PC-3 (cell line): ENCODE data around the gene POLR2M. TPM values are rescaled to one million over a fixed set of nuclear protein-coding genes. Genes with fewer than 3 reads are reported as not detected.

ENCODE experiments used
- ATAC-seq: fragments of 200-7000 bp; cut with Tn5 transposase; 2 replicates; pipeline ENCODE4 v1.9.1; 2020; ENCODE audit warnings: mild to moderate bottlenecking, moderate library complexity
- BruUV-seq: library from RNA; stranded (reverse); fragments of 400-500 nt; replicated peaks from 2 replicates; lab custom pipeline; 2021; lab: Mats Ljungman, UMichigan
- CTCF ChIA-PET: fragments of 300-600 bp; sonication (Branson Sonifier 250); formaldehyde crosslinking; loops from one replicate; lab custom pipeline; 2022; ENCODE audit warnings: antibody characterized with exemption; lab: Charles Lee
- POLR2A ChIA-PET: fragments of 300-600 bp; sonication (Branson Sonifier 250); formaldehyde crosslinking; loops from one replicate; lab custom pipeline; 2022; ENCODE audit warnings: antibody characterized with exemption; ENCODE audit not compliant: unreplicated experiment; lab: Charles Lee
- DNase-seq: peaks from one replicate; pipeline ENCODE4 v3.0.0-alpha.2; 2015
- H2AFZ ChIP-seq: fragments of 300-600 bp; sonication (generic); 2 replicates; pipeline ENCODE4 v1.6.0; 2016; ENCODE audit warnings: antibody characterized with exemption, low read length
- H3F3A ChIP-seq: fragments of 300-600 bp; sonication (generic); one replicate; pipeline ENCODE4 v1.6.0; 2017; ENCODE audit warnings: antibody characterized with exemption, low read length, control low read depth, mild to moderate bottlenecking; ENCODE audit not compliant: unreplicated experiment
- H3K27ac ChIP-seq: fragments of 300-600 bp; sonication (generic); 2 replicates; pipeline ENCODE4 v1.5.1; 2016; ENCODE audit warnings: mild to moderate bottlenecking, low read length
- H3K27me3 ChIP-seq: fragments of 300-600 bp; sonication (generic); 2 replicates; pipeline ENCODE4 v1.6.1; 2016; ENCODE audit warnings: low read length, mixed read lengths
- H3K36me3 ChIP-seq: fragments of 300-600 bp; sonication (generic); 2 replicates; pipeline ENCODE4 v1.6.1; 2016; ENCODE audit warnings: low read depth, mixed run types, low read length, mixed read lengths
- H3K4me1 ChIP-seq: fragments of 300-600 bp; sonication (generic); 2 replicates; pipeline ENCODE4 v1.5.1; 2016; ENCODE audit warnings: low read length; ENCODE audit not compliant: insufficient read depth
- H3K4me2 ChIP-seq: fragments of 300-600 bp; sonication (generic); 2 replicates; pipeline ENCODE4 v1.6.0; 2016; ENCODE audit warnings: low read length
- H3K4me3 ChIP-seq: fragments of 300-600 bp; sonication (generic); 2 replicates; pipeline ENCODE4 v1.5.1; 2016; ENCODE audit warnings: mild to moderate bottlenecking, low read length, mixed read lengths
- H3K79me2 ChIP-seq: fragments of 300-600 bp; sonication (generic); 2 replicates; pipeline ENCODE4 v1.6.1; 2017; ENCODE audit warnings: low read length, mixed read lengths
- H3K9ac ChIP-seq: fragments of 300-600 bp; sonication (generic); 2 replicates; pipeline ENCODE4 v1.6.0; 2016; ENCODE audit warnings: mild to moderate bottlenecking, low read length
- H3K9me2 ChIP-seq: fragments of 300-600 bp; sonication (generic); replicated peaks from 2 replicates; pipeline ENCODE4 v1.6.1; 2016; ENCODE audit warnings: mixed run types, low read length, mixed read lengths
- H3K9me3 ChIP-seq: fragments of 300-600 bp; sonication (generic); 2 replicates; pipeline ENCODE4 v1.6.1; 2016; ENCODE audit warnings: low read length, mixed read lengths
- H4K20me1 ChIP-seq: fragments of 300-600 bp; sonication (generic); 2 replicates; pipeline ENCODE4 v1.6.1; 2016; ENCODE audit warnings: low read length, mixed read lengths
- CTCF ChIP-seq: fragments of 300-600 bp; sonication (generic); conservative IDR thresholded peaks from 2 replicates; pipeline ENCODE4 v1.5.1; 2017; ENCODE audit warnings: antibody characterized with exemption, low read depth, mild to moderate bottlenecking, low read length
- EZH2 ChIP-seq: fragments of 300-600 bp; sonication (generic); IDR thresholded peaks from one replicate; pipeline ENCODE4 v1.6.1; 2017; ENCODE audit warnings: antibody characterized with exemption, mild to moderate bottlenecking, low read length; ENCODE audit not compliant: unreplicated experiment
- EZH2phosphoT487 ChIP-seq: fragments of 300-600 bp; sonication (generic); IDR thresholded peaks from 2 replicates; pipeline ENCODE4 v1.6.1; 2018; ENCODE audit warnings: mild to moderate bottlenecking, antibody characterized with exemption, low read length, borderline replicate concordance
- intact Hi-C: fragments of 100-400 bp; cut with micrococcal nuclease; formaldehyde crosslinking; loops from 2 replicates; pipeline ENCODE4 v1.9.0; 2023
- total RNA-seq: library from RNA; depleted of rRNA; stranded (reverse); fragments of >200 nt; gene quantifications from 2 replicates; pipeline ENCODE4 v1.2.3, GENCODE V29; 2014

POLR2M gene
- total RNA-seq, 1 experiment from 2014 or later = 487 TPM

- H3K9me2 ChIP-seq = no peaks in the 10 kb centered on the region
- no peak overlapping the region for H3K4me3 ChIP-seq
- ChIA-PET POLR2A (no interaction called here), CTCF (interaction anchor here (0.7 kb wide), 1 partner anchor 199 kb away, joined by 3 read pairs; no protein-coding TSS in a partner anchor)
- ATAC-seq = no peak
- peaks cover 8% of the 10 kb centered on the region; the same call in 1 of the 2 replicates for H3K4me1 ChIP-seq
- no TSS peak for BruUV-seq
- TF ChIP-seq CTCF = no peak
- TF ChIP-seq EZH2 = no peak
- TF ChIP-seq EZH2phosphoT487 = no peak
- H3K27ac ChIP-seq = no peak overlapping the region
- peak; percentile 16 for DNase-seq
- H3K4me2 ChIP-seq = no peak overlapping the region
- H4K20me1 ChIP-seq = no peaks in the 10 kb centered on the region
- no peaks in the 10 kb centered on the region for H3F3A ChIP-seq
- H3K9ac ChIP-seq = no peak overlapping the region
- no peaks in the 10 kb centered on the region for H3K9me3 ChIP-seq
- intact Hi-C loops = no loop called here
- no peaks in the 10 kb centered on the region for H3K36me3 ChIP-seq
- no peaks in the 10 kb centered on the region for H3K27me3 ChIP-seq
- H2AFZ ChIP-seq = no peak overlapping the region
- no peaks in the 10 kb centered on the region for H3K79me2 ChIP-seq
Observed at GRCh38 chr15:57662091-57662744, 44.3 kb upstream of the POLR2M start.

- Histone ChIP-seq H3K4me2 (no peak overlapping the region), H3K27ac (no peak overlapping the region), H3K79me2 (no peaks in the 10 kb centered on the region), H3K27me3 (no peaks in the 10 kb centered on the region), H3K9me3 (no peaks in the 10 kb centered on the region), H3K9me2 (no peaks in the 10 kb centered on the region), H3K4me1 (peaks cover 8% of the 10 kb centered on the region; the same call in 1 of the 2 replicates), H3K36me3 (no peaks in the 10 kb centered on the region), H3F3A (no peaks in the 10 kb centered on the region), H2AFZ (no peak overlapping the region), H4K20me1 (no peaks in the 10 kb centered on the region), H3K4me3 (no peak overlapping the region), H3K9ac (no peak overlapping the region)
- ATAC-seq (no peak), DNase-seq (no peak)
- intact Hi-C loops = no loop called here
- CTCF ChIA-PET = no interaction called here
- BruUV-seq = no TSS peak
- TF ChIP-seq EZH2 (no peak), CTCF (no peak), EZH2phosphoT487 (no peak)
- POLR2A ChIA-PET = no interaction called here
Observed at GRCh38 chr15:57662802-57663201, 43.7 kb upstream of the POLR2M start.

- DNase-seq (no peak), ATAC-seq (no peak)
- H3F3A ChIP-seq = no peaks in the 10 kb centered on the region
- no peak for TF ChIP-seq EZH2
- TF ChIP-seq EZH2phosphoT487 = no peak
- TF ChIP-seq CTCF = no peak
- no peaks in the 10 kb centered on the region for H3K9me3 ChIP-seq
- H3K9ac ChIP-seq = no peak overlapping the region
- no peaks in the 10 kb centered on the region for H3K36me3 ChIP-seq
- H3K4me2 ChIP-seq = no peak overlapping the region
- H3K79me2 ChIP-seq = no peaks in the 10 kb centered on the region
- CTCF ChIA-PET = no interaction called here
- intact Hi-C loops = no loop called here
- no TSS peak for BruUV-seq
- POLR2A ChIA-PET = no interaction called here
- no peaks in the 10 kb centered on the region for H4K20me1 ChIP-seq
- H2AFZ ChIP-seq = no peak overlapping the region
- H3K4me3 ChIP-seq = no peak overlapping the region
- H3K4me1 ChIP-seq = peaks cover 8% of the 10 kb centered on the region; the same call in 1 of the 2 replicates
- no peak overlapping the region for H3K27ac ChIP-seq
- H3K9me2 ChIP-seq = no peaks in the 10 kb centered on the region
- H3K27me3 ChIP-seq = no peaks in the 10 kb centered on the region
Observed at GRCh38 chr15:57663262-57663661, 43.3 kb upstream of the POLR2M start.
